Liver (tissue), 9 donors: ENCODE measurements around the gene SMIM10L2A. TPM values are rescaled to one million over a fixed set of nuclear protein-coding genes. Genes with fewer than 3 reads are reported as not detected.

Experiments used
- DNase-seq: peaks from one replicate; pipeline ENCODE4 v3.0.0-alpha.2; 2017; ENCODE audit warnings: low spot score
- H3K27ac ChIP-seq, 2 donors: one replicate each; pipeline ENCODE4 v1.7.0; 2013; ENCODE audit warnings: inconsistent platforms in 2 of 2, low read length in 2 of 2, control low read depth in 1 of 2, low read depth in 1 of 2, mild to moderate bottlenecking in 1 of 2
- H3K27me3 ChIP-seq, 4 donors: one replicate each; pipeline versions ENCODE4 v1.6.1 to v1.7.0; 2013; ENCODE audit warnings: low read length in 3 of 4, inconsistent platforms in 1 of 4, mild to moderate bottlenecking in 1 of 4, moderate library complexity in 1 of 4; ENCODE audit not compliant: control insufficient read depth in 4 of 4, insufficient read depth in 4 of 4
- H3K36me3 ChIP-seq, 4 donors: one replicate each; pipeline versions ENCODE4 v1.6.1 to v1.7.0; 2013; ENCODE audit warnings: low read length in 3 of 4, mild to moderate bottlenecking in 3 of 4, low read depth in 1 of 4, moderate library complexity in 1 of 4; ENCODE audit not compliant: control insufficient read depth in 4 of 4, insufficient read depth in 3 of 4
- H3K4me1 ChIP-seq, 4 donors: one replicate each; pipeline versions ENCODE4 v1.6.1 to v1.7.0; 2013; ENCODE audit warnings: low read length in 3 of 4, mild to moderate bottlenecking in 3 of 4, moderate library complexity in 1 of 4; ENCODE audit not compliant: control insufficient read depth in 4 of 4, insufficient read depth in 4 of 4
- H3K4me3 ChIP-seq, 3 donors: one replicate each; pipeline versions ENCODE4 v1.6.1 to v1.7.0; 2013; ENCODE audit warnings: low read length in 3 of 3, control low read depth in 1 of 3, low read depth in 1 of 3, mild to moderate bottlenecking in 1 of 3
- H3K9ac ChIP-seq, 2 donors: one replicate each; pipeline ENCODE4 v1.7.0; 2013; ENCODE audit warnings: low read length in 2 of 2, mild to moderate bottlenecking in 2 of 2, moderate library complexity in 2 of 2, control low read depth in 1 of 2, low read depth in 1 of 2
- H3K9me3 ChIP-seq, 4 donors: one replicate each; pipeline versions ENCODE4 v1.6.1 to v1.7.0; 2013; ENCODE audit warnings: low read length in 3 of 4; ENCODE audit not compliant: control insufficient read depth in 4 of 4
- ATF3 ChIP-seq: IDR thresholded peaks from 2 replicates; pipeline ENCODE4 v1.6.1; 2016; ENCODE audit warnings: antibody characterized with exemption
- CTCF ChIP-seq: fragments of 150-350 bp; IDR thresholded peaks from 2 replicates; pipeline ENCODE4 v1.5.1; 2017; ENCODE audit warnings: improper control_type of control experiment, low read depth, low read length; ENCODE audit not compliant: missing input control
- EGR1 ChIP-seq, 2 donors: IDR thresholded peaks; 2 replicates each; pipeline ENCODE4 v1.6.1; 2016 to 2018; ENCODE audit warnings: antibody characterized with exemption in 2 of 2, low read depth in 2 of 2
- FOXA1 ChIP-seq: IDR thresholded peaks from 2 replicates; pipeline ENCODE4 v1.6.1; 2016; ENCODE audit warnings: antibody characterized with exemption
- FOXA2 ChIP-seq: IDR thresholded peaks from 2 replicates; pipeline ENCODE4 v1.6.1; 2016; ENCODE audit warnings: antibody characterized with exemption
- GABPA ChIP-seq, 2 donors: IDR thresholded peaks in 1 of 2; conservative IDR thresholded peaks in 1 of 2; 2 replicates each; pipeline ENCODE4 v1.6.1; 2016; ENCODE audit warnings: antibody characterized with exemption in 2 of 2, mild to moderate bottlenecking in 1 of 2, moderate library complexity in 1 of 2
- HNF4A ChIP-seq, 2 donors: conservative IDR thresholded peaks; 2 replicates each; pipeline ENCODE4 v1.6.1; 2016; ENCODE audit warnings: antibody characterized with exemption in 2 of 2, mild to moderate bottlenecking in 2 of 2
- HNF4G ChIP-seq: IDR thresholded peaks from 2 replicates; pipeline ENCODE4 v1.6.1; 2016; ENCODE audit warnings: antibody characterized with exemption
- JUND ChIP-seq, 2 donors: IDR thresholded peaks; 2 replicates each; pipeline ENCODE4 v1.6.1; 2016; ENCODE audit warnings: antibody characterized with exemption in 2 of 2
- RAD21 ChIP-seq, 2 donors: IDR thresholded peaks; 2 replicates each; pipeline ENCODE4 v1.6.1; 2016; ENCODE audit warnings: antibody characterized with exemption in 2 of 2, mild to moderate bottlenecking in 2 of 2
- REST ChIP-seq: IDR thresholded peaks from 2 replicates; pipeline ENCODE4 v1.6.1; 2016; ENCODE audit warnings: antibody characterized with exemption, mild to moderate bottlenecking
- RXRA ChIP-seq, 2 donors: IDR thresholded peaks; 2 replicates each; pipeline ENCODE4 v1.6.1; 2017 to 2018; ENCODE audit warnings: antibody characterized with exemption in 2 of 2, mild to moderate bottlenecking in 1 of 2
- SP1 ChIP-seq: IDR thresholded peaks from 2 replicates; pipeline ENCODE4 v1.6.1; 2018; ENCODE audit warnings: antibody characterized with exemption, mild to moderate bottlenecking
- YY1 ChIP-seq: IDR thresholded peaks from 2 replicates; pipeline ENCODE4 v1.6.1; 2016; ENCODE audit warnings: antibody characterized with exemption, mild to moderate bottlenecking
- ZBTB33 ChIP-seq: IDR thresholded peaks from 2 replicates; pipeline ENCODE4 v1.6.1; 2016; ENCODE audit warnings: antibody characterized with exemption
- WGBS: extraction: QIAGEN DNeasy Blood & Tissue Kit; methylation state at CpG from one replicate; pipeline ENCODE4 v1.1.7; 2013; 5-methylcytosine and 5-hydroxymethylcytosine counted together
- polyA plus RNA-seq, 2 donors: library from polyadenylated mRNA; stranded (reverse) in 1 of 2; unstranded in 1 of 2; fragments of 200-250 nt in 1 of 2; fragments of >200 nt in 1 of 2; fragmentation: Nextera tagmentation in 1 of 2; extraction: Ambion mirVana in 1 of 2; gene quantifications; one replicate each; pipeline versions ENCODE4 v1.2.1 to v1.2.3, GENCODE V29; 2013 to 2015
- total RNA-seq, 2 donors: library from RNA; depleted of rRNA; stranded (reverse); fragments of >200 nt; gene quantifications; one replicate each; pipeline ENCODE4 v1.2.3, GENCODE V29; 2014
- donor health status: healthy.
- donor health status: healthy.
- donor health status: healthy.
- donor health status: healthy.
- donor health status: healthy.

The SMIM10L2A gene
- total and polyA plus RNA-seq, 4 donors, result 0.07 to 0.98 (median 0.13) TPM

- Histone ChIP-seq H3K9me3 (peaks cover 0 to 8% (median 4%) of the 10 kb centered on the region in 4 donors), H3K36me3 (no peaks in the 10 kb centered on the region), H3K4me3 (no peak overlapping the region), H3K4me1 (no peaks in the 10 kb centered on the region), H3K27me3 (no peaks in the 10 kb centered on the region), H3K9ac (no peak overlapping the region), H3K27ac (no peak overlapping the region)
- no peak for DNase-seq
- WGBS, result 77% methylated on average over 4 of the region's 4 CpGs
- TF ChIP-seq ATF3, result no peak
Measured at GRCh38 chrX:135416546-135416945, 5.2 kb upstream of the SMIM10L2A start.

- Histone ChIP-seq H3K9ac (no peak overlapping the region), H3K4me3 (no peak overlapping the region), H3K27me3 (no peaks in the 10 kb centered on the region), H3K4me1 (peaks cover 0 to 3% (median 1%) of the 10 kb centered on the region in 4 donors), H3K9me3 (peaks cover 0 to 5% (median 2%) of the 10 kb centered on the region in 4 donors), H3K27ac (no peak overlapping the region), H3K36me3 (no peaks in the 10 kb centered on the region)
- WGBS, result 95% methylated on average over 12 of the region's 12 CpGs
- TF ChIP-seq YY1 (no peak), ATF3 (no peak), JUND (IDR thresholded peaks at IDR 0.05) (no peak), SP1 (no peak), HNF4A (conservative IDR thresholded peaks at IDR 0.05) (no peak), REST (no peak), EGR1 (IDR thresholded peaks at IDR 0.05; ENCODE audit: low read depth in 2 of 2) (no peak), HNF4G (no peak), FOXA1 (no peak), FOXA2 (no peak), GABPA (IDR thresholded peaks at IDR 0.05 in 1 of 2, conservative IDR thresholded peaks at IDR 0.05 in 1 of 2) (no peak), RXRA (IDR thresholded peaks at IDR 0.05) (no peak), CTCF (no peak), ZBTB33 (no peak), RAD21 (IDR thresholded peaks at IDR 0.05) (no peak)
- no peak for DNase-seq
Measured at GRCh38 chrX:135420831-135421230, 913 bp upstream of the SMIM10L2A start.
